Measurements from ENCODE around the gene BCDIN3D. TPM values are rescaled to one million over a fixed set of nuclear protein-coding genes. Genes with fewer than 3 reads are reported as not detected.

BCDIN3D gene
- total RNA-seq, 4 donors from 2014 or later = 2.3 to 5.2 (median 3.1) TPM

GRCh38 chr12:49869816-49870500, 27.1 kb upstream of the BCDIN3D start:
- no peaks in the 10 kb centered on the region for H3K9me3 ChIP-seq
- no peak overlapping the region for H3K4me3 ChIP-seq
- DNase-seq = no peak

GRCh38 chr12:49868952-49869815, 26.3 kb upstream of the BCDIN3D start:
- no peaks in the 10 kb centered on the region for H3K36me3 ChIP-seq
- peak overlapping the region; percentile 12 to 46 (median 32) for H3K27ac ChIP-seq
- no peak for TF ChIP-seq POLR2A (IDR thresholded peaks at IDR 0.05)
- TF ChIP-seq CTCF (IDR thresholded peaks at IDR 0.05) = no peak
- no peaks in the 10 kb centered on the region for H3K27me3 ChIP-seq
- DNase-seq = peak in 2 of 3 donors; percentile 19 to 71
- peaks cover 0 to 11% (median 0%) of the 10 kb centered on the region in 4 donors for H3K4me1 ChIP-seq
- no peak overlapping the region for H3K4me3 ChIP-seq
- H3K9me3 ChIP-seq = no peaks in the 10 kb centered on the region

More at GRCh38 chr12:49869816-49870500, 27.1 kb upstream of the BCDIN3D start:
- Histone ChIP-seq H3K27me3 (no peaks in the 10 kb centered on the region), H3K36me3 (no peaks in the 10 kb centered on the region), H3K4me1 (peaks cover 0 to 11% (median 0%) of the 10 kb centered on the region in 4 donors), H3K27ac (peak overlapping the region in 2 of 4 donors; percentile 33 to 46)
- TF ChIP-seq POLR2A (IDR thresholded peaks at IDR 0.05) = no peak
- no peak for TF ChIP-seq CTCF (IDR thresholded peaks at IDR 0.05)

- DNase-seq = no peak
- Histone ChIP-seq H3K4me3 (no peak overlapping the region), H3K27me3 (no peaks in the 10 kb centered on the region), H3K9me3 (no peaks in the 10 kb centered on the region), H3K36me3 (no peaks in the 10 kb centered on the region), H3K4me1 (peaks cover 0 to 11% (median 0%) of the 10 kb centered on the region in 4 donors), H3K27ac (peak overlapping the region; percentile 12 to 46 (median 32))
- TF ChIP-seq CTCF (IDR thresholded peaks at IDR 0.05) (no peak), POLR2A (IDR thresholded peaks at IDR 0.05) (no peak)
Observed at GRCh38 chr12:49868449-49868848, 25.5 kb upstream of the BCDIN3D start.

- H3K9me3 ChIP-seq = no peaks in the 10 kb centered on the region
- H3K27me3 ChIP-seq = no peaks in the 10 kb centered on the region
- H3K36me3 ChIP-seq = no peaks in the 10 kb centered on the region
- H3K27ac ChIP-seq = no peak overlapping the region
- no peak for DNase-seq
- H3K4me3 ChIP-seq = no peak overlapping the region
- H3K4me1 ChIP-seq = peaks cover 0 to 11% (median 0%) of the 10 kb centered on the region in 4 donors
- TF ChIP-seq CTCF (IDR thresholded peaks at IDR 0.05) (no peak), POLR2A (IDR thresholded peaks at IDR 0.05) (no peak)
Observed at GRCh38 chr12:49867570-49868341, 24.9 kb upstream of the BCDIN3D start.

- no peak overlapping the region for H3K27ac ChIP-seq
- H3K27me3 ChIP-seq = no peaks in the 10 kb centered on the region
- H3K9me3 ChIP-seq = no peaks in the 10 kb centered on the region
- peaks cover 0 to 11% (median 0%) of the 10 kb centered on the region in 4 donors for H3K4me1 ChIP-seq
- H3K4me3 ChIP-seq = peak overlapping the region in 1 of 4 donors; percentile 19
- DNase-seq = peak; percentile 71 to 89 (median 78)
- TF ChIP-seq CTCF (IDR thresholded peaks at IDR 0.05) (peak; percentile 72 to 96 (median 87)), POLR2A (IDR thresholded peaks at IDR 0.05) (no peak)
- H3K36me3 ChIP-seq = no peaks in the 10 kb centered on the region
Observed at GRCh38 chr12:49866859-49867569, 24.1 kb upstream of the BCDIN3D start.

All from Peyer's patch (tissue), 4 donors.